Measurements from ENCODE around the gene TUBGCP2. TPM values are rescaled to one million over a fixed set of nuclear protein-coding genes. Genes with fewer than 3 reads are reported as not detected.

Gene TUBGCP2
- total RNA-seq, 1 experiment from 2014 or later, result 35.4 TPM

- Histone ChIP-seq H3K36me3 (ENCODE audit: control insufficient read depth in 1 of 2, insufficient read depth in 2 of 2, low read length in 2 of 2) (no peaks in the 10 kb centered on the region), H3K4me2 (ENCODE audit: low read length) (no peak overlapping the region), H2AFZ (ENCODE audit: low read depth, low read length, poor library complexity, severe bottlenecking) (no peak overlapping the region), H3K9me3 (ENCODE audit: control insufficient read depth in 1 of 2, insufficient read depth in 1 of 2, low read depth in 1 of 2, low read length in 2 of 2) (no peaks in the 10 kb centered on the region), H3K9ac (ENCODE audit: low read length) (no peak overlapping the region), H3K4me3 (replicated peaks in 1 of 2; ENCODE audit: low read depth in 1 of 2, low read length in 2 of 2) (no peak overlapping the region), H3K9me2 (ENCODE audit: insufficient read depth) (no peaks in the 10 kb centered on the region), H3K79me2 (ENCODE audit: insufficient read depth, low read length) (peaks cover 6% of the 10 kb centered on the region; the same call in 1 of the 2 replicates), H3K27ac (ENCODE audit: low read depth, low read length) (no peak overlapping the region), H4K20me1 (ENCODE audit: insufficient read depth) (no peaks in the 10 kb centered on the region), H3K4me1 (ENCODE audit: control insufficient read depth in 1 of 2, insufficient read depth in 2 of 2, low read length in 2 of 2) (peaks cover 3 to 5% of the 10 kb centered on the region in 2 experiments; a peak in 2 of 4 replicates), H3K27me3 (ENCODE audit: insufficient read depth, low read length) (no peaks in the 10 kb centered on the region)
- DNase-seq (ENCODE audit: low read depth, low spot score) (no peak), ATAC-seq (no peak)
- CTCF ChIA-PET, result no interaction called here
- intact Hi-C loops (cut with micrococcal nuclease), result no loop called here
- no TSS peak for BruUV-seq (replicated peaks)
- RAD21 ChIA-PET (ENCODE audit: low non-redundant PET in 1 of 2, low total read pairs in 2 of 2, uncharacterized antibody in 2 of 2, unreplicated experiment in 2 of 2), result no interaction called here
- TF ChIP-seq EZH2phosphoT487 (IDR thresholded peaks at IDR 0.05; ENCODE audit: borderline replicate concordance) (no peak), EGR1 (IDR thresholded peaks at IDR 0.05; ENCODE audit: low read depth) (no peak), SRF (IDR thresholded peaks at IDR 0.05; ENCODE audit: low read depth) (no peak), CBX3 (IDR thresholded peaks at IDR 0.05; ENCODE audit: low read depth) (no peak), POLR2AphosphoS5 (IDR thresholded peaks at IDR 0.05; ENCODE audit: low read depth, low read length) (no peak), MAX (IDR thresholded peaks at IDR 0.05) (no peak), POLR2A (IDR thresholded peaks at IDR 0.05; ENCODE audit: borderline replicate concordance, extremely low read depth, insufficient read depth, insufficient read length) (no peak), TCF7L2 (IDR thresholded peaks at IDR 0.05; ENCODE audit: borderline replicate concordance, extremely low read depth, insufficient read depth, insufficient read length) (no peak), ATF3 (IDR thresholded peaks at IDR 0.05) (no peak), SIN3A (IDR thresholded peaks at IDR 0.05; ENCODE audit: low read depth) (no peak), CTCF (IDR thresholded peaks at IDR 0.05 in 2 of 3, conservative IDR thresholded peaks at IDR 0.05 in 1 of 3; ENCODE audit: borderline replicate concordance in 1 of 3, insufficient read depth in 1 of 3, low read depth in 2 of 3, low read length in 2 of 3) (no peak), REST (IDR thresholded peaks at IDR 0.05; ENCODE audit: low read depth) (no peak), JUND (IDR thresholded peaks at IDR 0.05) (no peak), YY1 (IDR thresholded peaks at IDR 0.05; ENCODE audit: extremely low read depth, insufficient replicate concordance, low read depth, low read length) (no peak), ZBTB33 (IDR thresholded peaks at IDR 0.05; ENCODE audit: extremely low read depth, insufficient replicate concordance, low read length) (no peak), ELF1 (IDR thresholded peaks at IDR 0.05; ENCODE audit: borderline replicate concordance, low read depth) (no peak), ZFX (IDR thresholded peaks at IDR 0.05) (no peak), CEBPB (IDR thresholded peaks at IDR 0.05; ENCODE audit: low read depth) (no peak), FOSL1 (IDR thresholded peaks at IDR 0.05; ENCODE audit: low read depth) (no peak)
- POLR2A ChIA-PET, result no interaction called here
Measured at GRCh38 chr10:133354672-133355240, 46.1 kb upstream of the TUBGCP2 start.
